ENCODE results near the gene UFC1. TPM values are rescaled to one million over a fixed set of nuclear protein-coding genes. Genes with fewer than 3 reads are reported as not detected.

Gene UFC1
- total and polyA plus RNA-seq, 2 of the 13 experiments (the other 11 are each of a cell fraction or from before 2014, with no cell fraction given) = 72.8 to 85.2 TPM

GRCh38 chr1:161177112-161177935 lies 23.5 kb downstream of the UFC1 start, which contains the start of gene B4GALT3 (continued):
- TF ChIP-seq ZBTB25 (CRISPR knock-in tag; IDR thresholded peaks at IDR 0.05) = 0 out of 2 replicates have a peak, but pooled peaks have one; percentile 41
- 0 out of 2 replicates have a peak, but pooled peaks have one; percentile 28 for TF ChIP-seq THYN1 (CRISPR knock-in tag; IDR thresholded peaks at IDR 0.05; ENCODE audit: borderline replicate concordance, low read depth)
- no peak for TF ChIP-seq CBX2 (IDR thresholded peaks at IDR 0.05; ENCODE audit: low read depth, low read length)
- TF ChIP-seq CBX2 (CRISPR knock-in tag; IDR thresholded peaks at IDR 0.05; ENCODE audit: low read depth) = no peak
- no peak for TF ChIP-seq HDAC6 (IDR thresholded peaks at IDR 0.05; ENCODE audit: low read depth, low read length)
- TF ChIP-seq RELA (CRISPR knock-in tag; IDR thresholded peaks at IDR 0.05) = peak; percentile 47; the same call in 1 of the 2 replicates
- TF ChIP-seq FOSL2 (CRISPR knock-in tag; IDR thresholded peaks at IDR 0.05) = peak; percentile 72
- no peak for TF ChIP-seq ZBTB21 (CRISPR knock-in tag; IDR thresholded peaks at IDR 0.05)
- TF ChIP-seq ZNF513 (CRISPR knock-in tag; conservative IDR thresholded peaks at IDR 0.05) = no peak
- TF ChIP-seq MED1 (CRISPR knock-in tag; IDR thresholded peaks at IDR 0.05) = peak; percentile 66; the same call in 1 of the 2 replicates
- TF ChIP-seq ZNF792 (CRISPR knock-in tag; IDR thresholded peaks at IDR 0.05) = peak; percentile 41; the same call in 1 of the 2 replicates
- TF ChIP-seq ZBTB2 (CRISPR knock-in tag; IDR thresholded peaks at IDR 0.05; ENCODE audit: low read depth) = no peak
- peak; percentile 23; the same call in 1 of the 2 replicates for TF ChIP-seq FOXK1 (CRISPR knock-in tag; IDR thresholded peaks at IDR 0.05; ENCODE audit: borderline replicate concordance, low read depth)
- no peak for TF ChIP-seq TERF1 (CRISPR knock-in tag; IDR thresholded peaks at IDR 0.05)
- TF ChIP-seq REPIN1 (CRISPR knock-in tag; IDR thresholded peaks at IDR 0.05; ENCODE audit: borderline replicate concordance, low read depth) = no peak
- no peak for TF ChIP-seq DZIP1 (CRISPR knock-in tag; IDR thresholded peaks at IDR 0.05)
- TF ChIP-seq FUBP1 (CRISPR knock-in tag; IDR thresholded peaks at IDR 0.05; ENCODE audit: borderline replicate concordance) = no peak
- TF ChIP-seq ZNF781 (CRISPR knock-in tag; IDR thresholded peaks at IDR 0.05; ENCODE audit: borderline replicate concordance, not compliant biosample characterization) = peak; percentile 68

Measured in HepG2 (cell line).